ENCODE data around the gene RIT2.
"Not testable (repeated sequence)": the region's sequence is repeated elsewhere in the genome, so short reads cannot be mapped to it uniquely, and the experiment has no call there.

Gene RIT2

GRCh38 chr18:42838546-42839145 lies 276.8 kb downstream of the RIT2 start:
- no peak for DNase-seq (ENCODE audit: low read depth)

GRCh38 chr18:42830936-42831335 lies 284.5 kb downstream of the RIT2 start:
- no peak for DNase-seq (ENCODE audit: low read depth)

- DNase-seq (ENCODE audit: low read depth): no peak
Measured at GRCh38 chr18:42828881-42829280, 286.6 kb downstream of the RIT2 start.

GRCh38 chr18:42824178-42824577 lies 291.3 kb downstream of the RIT2 start:
- DNase-seq (ENCODE audit: low read depth): no peak

- no peak for DNase-seq (ENCODE audit: low read depth)
Measured at GRCh38 chr18:42822711-42823110, 292.8 kb downstream of the RIT2 start.

GRCh38 chr18:42821492-42821891 lies 294.0 kb downstream of the RIT2 start:
- DNase-seq (ENCODE audit: low read depth): no peak

GRCh38 chr18:42814618-42815017 lies 300.9 kb downstream of the RIT2 start:
- no peak for DNase-seq (ENCODE audit: low read depth)

- no peak for DNase-seq (ENCODE audit: low read depth)
Measured at GRCh38 chr18:42814184-42814583, 301.3 kb downstream of the RIT2 start.

GRCh38 chr18:42813570-42813969 lies 301.9 kb downstream of the RIT2 start:
- DNase-seq (ENCODE audit: low read depth): no peak

- no peak for DNase-seq (ENCODE audit: low read depth)
Measured at GRCh38 chr18:42807887-42808286, 307.6 kb downstream of the RIT2 start.

- DNase-seq (ENCODE audit: low read depth): no peak
Measured at GRCh38 chr18:42801706-42802105, 313.8 kb downstream of the RIT2 start.

- no peak for DNase-seq (ENCODE audit: low read depth)
Measured at GRCh38 chr18:42798606-42799170, 316.8 kb downstream of the RIT2 start.

- DNase-seq (ENCODE audit: low read depth): not testable (repeated sequence)
Measured at GRCh38 chr18:42795213-42795789, 320.2 kb downstream of the RIT2 start.

GRCh38 chr18:42792731-42793130 lies 322.8 kb downstream of the RIT2 start:
- DNase-seq (ENCODE audit: low read depth): no peak

- no peak for DNase-seq (ENCODE audit: low read depth)
Measured at GRCh38 chr18:42784632-42785031, 330.9 kb downstream of the RIT2 start.

GRCh38 chr18:42782929-42783328 lies 332.6 kb downstream of the RIT2 start:
- no peak for DNase-seq (ENCODE audit: low read depth)

GRCh38 chr18:42781298-42781815 lies 334.1 kb downstream of the RIT2 start:
- DNase-seq (ENCODE audit: low read depth): no peak

GRCh38 chr18:42780171-42780570 lies 335.3 kb downstream of the RIT2 start:
- DNase-seq (ENCODE audit: low read depth): no peak

- DNase-seq (ENCODE audit: low read depth): no peak
Measured at GRCh38 chr18:42778445-42779042, 336.9 kb downstream of the RIT2 start.

GRCh38 chr18:42778024-42778423 lies 337.5 kb downstream of the RIT2 start:
- DNase-seq (ENCODE audit: low read depth): no peak

- DNase-seq (ENCODE audit: low read depth): no peak
Measured at GRCh38 chr18:42773870-42774269, 341.6 kb downstream of the RIT2 start.

GRCh38 chr18:42771936-42772335 lies 343.5 kb downstream of the RIT2 start:
- no peak for DNase-seq (ENCODE audit: low read depth)

- no peak for DNase-seq (ENCODE audit: low read depth)
Measured at GRCh38 chr18:42765302-42765701, 350.2 kb downstream of the RIT2 start.

Data from activated T-helper 1 cell treated with Interleukin-2 at 50 U/mL for 16 hours (primary cell).